Measurements from ENCODE around the gene HILPDA.
A peak's percentile ranks its signal among the peaks of the same experiment; 100 is the strongest.

Gene HILPDA

DNA sequence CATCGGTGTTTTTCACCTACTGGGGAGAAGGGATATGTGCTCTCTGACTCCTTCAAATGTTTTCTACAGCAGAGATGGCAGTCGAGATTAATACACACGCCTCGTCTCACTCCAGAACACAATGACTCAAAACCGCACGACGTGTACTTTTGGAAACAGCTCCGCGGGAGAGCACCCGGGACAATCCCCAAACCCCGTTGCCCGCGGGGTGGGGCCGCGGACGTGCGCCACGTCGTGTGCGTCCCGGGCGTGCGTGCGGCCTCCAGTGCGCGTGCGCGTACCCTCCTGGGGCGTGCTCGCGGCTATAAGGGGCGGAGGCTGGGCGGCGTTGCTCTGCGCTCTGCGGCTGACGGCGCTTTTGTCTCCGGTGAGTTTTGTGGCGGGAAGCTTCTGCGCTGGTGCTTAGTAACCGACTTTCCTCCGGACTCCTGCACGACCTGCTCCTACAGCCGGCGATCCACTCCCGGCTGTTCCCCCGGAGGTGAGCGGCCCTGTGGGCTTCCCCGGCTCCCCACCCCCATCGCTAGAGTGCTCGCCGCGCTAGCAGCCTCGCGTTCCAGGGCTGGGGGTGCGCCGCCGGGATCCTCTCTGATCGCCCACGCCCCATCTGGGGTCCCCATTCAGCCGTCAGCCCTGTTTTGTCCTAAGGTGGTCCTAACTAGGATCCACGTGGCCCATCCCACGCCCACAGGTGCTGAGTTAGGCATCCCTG is at the start of gene HILPDA:
Gene HILPDA, plus strand, starts transcription at position 336 of the 712 bp plus-strand sequence. CDS start 1,391 bp downstream, outside the sequence.
- Mint-ChIP-seq H3K27ac (peak within 1 kb of the TSS; percentile 99), H3K4me1 (peaks cover 37 to 75% of the 10 kb centered on the region in 2 donors), H3K27me3 (no peaks in the 10 kb centered on the region), H3K36me3 (peaks cover 17 to 25% of the 10 kb centered on the region in 2 donors), H3K9me3 (no peaks in the 10 kb centered on the region), H3K4me3 (peak within 1 kb of the TSS; percentile 92 to 93)
- DNase-seq (peak; percentile 95), ATAC-seq (replicated peaks) (peak; percentile 85 to 86)

DNA sequence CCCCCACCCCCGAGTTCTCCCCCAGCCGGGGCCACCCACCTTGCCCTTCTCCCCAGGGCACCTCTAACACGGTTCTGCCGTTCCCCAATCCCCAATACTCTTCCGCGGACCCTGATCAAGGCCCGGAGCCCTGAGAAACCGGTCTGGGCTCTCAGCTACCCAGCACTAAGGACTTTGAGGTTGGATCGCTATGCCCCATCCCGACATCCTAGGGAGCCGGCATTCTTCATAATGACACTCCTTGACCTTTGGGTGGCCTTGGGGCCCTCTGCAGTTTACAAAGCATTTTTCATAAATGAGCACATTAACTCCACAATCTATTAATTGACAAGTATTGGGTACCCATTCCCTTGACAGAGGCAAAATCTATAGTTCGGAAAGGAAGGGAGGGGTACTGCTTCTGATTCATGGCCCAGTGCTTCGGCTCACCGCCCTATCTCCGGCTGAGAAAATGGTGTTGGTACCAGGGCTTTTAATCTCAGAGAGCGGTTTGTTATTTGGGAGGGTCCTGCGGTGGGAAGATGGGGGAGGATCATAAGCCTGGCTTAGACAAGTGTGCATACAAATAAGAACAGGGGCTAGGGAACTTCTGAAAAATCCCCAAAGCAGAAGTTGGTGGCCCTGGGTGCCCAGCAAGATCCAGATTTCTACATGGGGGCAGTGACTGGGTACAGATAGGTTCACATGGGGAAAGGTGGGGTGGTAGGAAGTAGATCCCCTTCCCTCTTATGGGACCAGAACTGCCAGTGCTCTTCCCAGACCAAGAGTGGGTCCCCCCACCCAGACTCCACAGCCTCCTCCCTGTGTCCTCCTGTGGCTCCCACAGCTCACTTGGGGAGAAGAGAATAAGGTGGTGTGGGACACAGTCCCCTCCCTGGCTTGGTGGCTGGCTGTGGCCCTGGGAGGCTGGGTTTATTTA is 49.1 kb upstream of the HILPDA start:
- peak overlapping the region; percentile 93 for H3K27ac Mint-ChIP-seq
- no peak for DNase-seq
- H3K9me3 Mint-ChIP-seq: no peaks in the 10 kb centered on the region
- peaks cover 5 to 10% of the 10 kb centered on the region in 2 donors for H3K36me3 Mint-ChIP-seq
- no peaks in the 10 kb centered on the region for H3K27me3 Mint-ChIP-seq
- peaks cover 39 to 49% of the 10 kb centered on the region in 2 donors for H3K4me1 Mint-ChIP-seq
- no peak for ATAC-seq (replicated peaks)
- H3K4me3 Mint-ChIP-seq: peak overlapping the region; percentile 86 to 91

- H3K4me1 Mint-ChIP-seq: peaks cover 39 to 49% of the 10 kb centered on the region in 2 donors
- H3K9me3 Mint-ChIP-seq: no peaks in the 10 kb centered on the region
- peaks cover 5 to 9% of the 10 kb centered on the region in 2 donors for H3K36me3 Mint-ChIP-seq
- H3K27ac Mint-ChIP-seq: no peak overlapping the region
- DNase-seq: no peak
- H3K4me3 Mint-ChIP-seq: peak overlapping the region in 1 of 2 donors; percentile 91
- ATAC-seq (replicated peaks): no peak
- H3K27me3 Mint-ChIP-seq: peaks cover 0 to 2% of the 10 kb centered on the region in 2 donors
These were observed 48.5 kb upstream of the HILPDA start for GRCh38 chr7:128407233-128407589.

GRCh38 chr7:128407751-128408708 is 47.6 kb upstream of the HILPDA start:
- Mint-ChIP-seq H3K9me3 (no peaks in the 10 kb centered on the region), H3K4me1 (peaks cover 39 to 49% of the 10 kb centered on the region in 2 donors), H3K4me3 (peak overlapping the region in 1 of 2 donors; percentile 1), H3K27me3 (peaks cover 0 to 3% of the 10 kb centered on the region in 2 donors), H3K36me3 (peaks cover 5% of the 10 kb centered on the region in 2 donors), H3K27ac (no peak overlapping the region)
- DNase-seq (no peak), ATAC-seq (replicated peaks) (no peak)

GRCh38 chr7:128408709-128409595 is 46.7 kb upstream of the HILPDA start:
- Mint-ChIP-seq H3K4me1 (peaks cover 35 to 42% of the 10 kb centered on the region in 2 donors), H3K36me3 (peaks cover 0 to 1% of the 10 kb centered on the region in 2 donors), H3K27me3 (peaks cover 0 to 3% of the 10 kb centered on the region in 2 donors), H3K27ac (peak overlapping the region; percentile 47), H3K4me3 (peak overlapping the region; percentile 88 to 90), H3K9me3 (no peaks in the 10 kb centered on the region)
- DNase-seq (no peak), ATAC-seq (replicated peaks) (no peak)

DNA sequence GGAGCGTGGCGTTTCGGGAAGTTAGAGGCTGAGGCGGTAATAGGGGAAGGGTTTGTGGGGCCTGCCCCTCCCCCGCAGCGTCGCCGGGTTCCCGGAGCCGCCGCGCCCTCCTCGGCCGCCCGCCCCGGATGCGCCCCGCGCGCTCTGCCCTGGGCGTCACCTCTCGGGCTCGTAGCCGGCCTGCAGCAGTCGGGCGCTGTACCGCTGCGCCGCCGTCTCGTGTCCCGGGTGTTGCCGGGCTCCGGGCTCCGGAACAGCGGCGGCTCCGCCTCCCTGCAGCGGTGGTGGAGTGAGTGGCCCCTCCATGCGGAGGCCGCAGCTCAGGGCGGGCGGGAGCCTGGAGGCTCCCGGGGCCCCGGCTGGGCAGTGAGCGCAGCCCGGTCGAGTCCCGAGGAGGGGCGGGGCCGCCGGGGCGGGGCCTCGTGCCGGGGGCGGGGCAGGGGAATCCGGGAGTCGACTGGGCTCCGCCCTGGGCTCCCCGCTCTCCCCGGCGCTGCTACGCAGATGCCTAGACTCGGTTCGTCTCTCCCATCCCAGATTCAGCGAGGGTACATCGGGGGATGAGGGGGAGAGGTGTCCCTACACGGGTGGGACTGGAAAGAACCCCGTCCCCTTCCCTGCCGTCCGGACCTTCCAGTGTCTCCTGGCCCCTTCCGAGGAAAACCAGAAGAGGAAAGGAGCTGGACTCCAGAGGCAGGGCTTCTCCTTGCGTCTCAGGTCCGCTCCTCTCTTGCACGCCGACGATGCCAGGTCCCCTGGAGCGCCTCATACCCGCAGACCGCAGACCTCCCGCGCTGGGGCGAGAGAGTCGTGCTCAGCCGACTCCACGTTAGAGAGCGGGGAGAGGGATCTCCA is 45.9 kb upstream of the HILPDA start, which contains the start of gene IMPDH1:
Gene IMPDH1, minus strand, starts transcription at position 387 of the 855 bp plus-strand sequence. Its CDS starts 81 bp downstream, at position 306.
- no peaks in the 10 kb centered on the region for H3K9me3 Mint-ChIP-seq
- ATAC-seq (replicated peaks): peak; percentile 81 to 82
- peak within 1 kb of the TSS; percentile 88 to 90 for H3K4me3 Mint-ChIP-seq
- H3K4me1 Mint-ChIP-seq: peaks cover 30 to 33% of the 10 kb centered on the region in 2 donors
- DNase-seq: peak; percentile 67
- H3K27me3 Mint-ChIP-seq: peaks cover 0 to 3% of the 10 kb centered on the region in 2 donors
- peaks cover 0 to 1% of the 10 kb centered on the region in 2 donors for H3K36me3 Mint-ChIP-seq
- peak within 1 kb of the TSS; percentile 80 for H3K27ac Mint-ChIP-seq

DNA sequence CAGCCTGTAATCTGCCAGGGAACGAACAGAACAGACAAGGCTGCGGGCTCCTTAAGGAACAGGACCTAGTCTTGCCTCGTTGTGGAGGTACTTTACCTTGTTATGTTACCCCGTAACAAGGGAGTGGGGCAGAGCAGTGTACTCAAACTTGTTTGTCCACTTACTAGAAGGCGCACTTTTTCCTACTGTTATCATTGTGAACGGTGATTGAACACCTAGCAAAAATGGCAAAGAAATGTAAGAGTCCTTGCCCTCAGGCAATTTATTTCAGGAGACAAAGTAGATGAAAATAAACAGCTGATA is 45.3 kb upstream of the HILPDA start:
- H3K27me3 Mint-ChIP-seq: peaks cover 0 to 3% of the 10 kb centered on the region in 2 donors
- peaks cover 28 to 29% of the 10 kb centered on the region in 2 donors for H3K4me1 Mint-ChIP-seq
- peak overlapping the region; percentile 80 for H3K27ac Mint-ChIP-seq
- no peaks in the 10 kb centered on the region for H3K9me3 Mint-ChIP-seq
- DNase-seq (no peak), ATAC-seq (replicated peaks) (no peak)
- H3K4me3 Mint-ChIP-seq: peak overlapping the region; percentile 88 to 90
- H3K36me3 Mint-ChIP-seq: peaks cover 0 to 1% of the 10 kb centered on the region in 2 donors

DNA sequence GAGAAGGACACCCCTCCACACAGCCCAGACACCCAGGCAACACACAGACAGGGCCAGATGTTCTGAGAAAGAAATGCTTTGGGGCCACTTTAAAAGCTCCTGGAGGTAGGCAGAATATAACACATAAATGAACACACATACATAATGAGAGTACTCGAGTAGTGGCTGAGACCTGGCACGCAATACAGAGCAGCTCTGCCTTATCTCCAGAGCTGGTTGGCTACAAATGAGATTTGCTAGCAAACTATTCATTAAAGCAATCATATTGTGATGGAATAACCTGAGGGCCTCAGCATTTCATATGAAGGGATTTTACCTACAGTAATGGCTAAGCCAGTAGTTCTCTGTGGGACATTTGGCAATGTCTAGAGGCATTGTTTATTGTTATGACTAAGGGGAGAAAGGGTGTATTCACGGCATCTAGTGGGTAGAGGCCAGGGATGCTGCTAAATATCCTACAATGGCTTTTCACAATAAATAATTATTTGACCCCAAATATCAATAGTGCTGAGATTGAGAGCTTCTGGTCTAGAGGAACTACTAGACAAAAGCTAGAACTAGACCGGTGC is 40.4 kb upstream of the HILPDA start:
- ATAC-seq (replicated peaks): no peak
- no peak for DNase-seq
- no peaks in the 10 kb centered on the region for H3K9me3 Mint-ChIP-seq
- H3K4me3 Mint-ChIP-seq: no peak overlapping the region
- no peak overlapping the region for H3K27ac Mint-ChIP-seq
- H3K27me3 Mint-ChIP-seq: peaks cover 3 to 6% of the 10 kb centered on the region in 2 donors
- no peaks in the 10 kb centered on the region for H3K36me3 Mint-ChIP-seq
- H3K4me1 Mint-ChIP-seq: peaks cover 0 to 2% of the 10 kb centered on the region in 2 donors

DNA sequence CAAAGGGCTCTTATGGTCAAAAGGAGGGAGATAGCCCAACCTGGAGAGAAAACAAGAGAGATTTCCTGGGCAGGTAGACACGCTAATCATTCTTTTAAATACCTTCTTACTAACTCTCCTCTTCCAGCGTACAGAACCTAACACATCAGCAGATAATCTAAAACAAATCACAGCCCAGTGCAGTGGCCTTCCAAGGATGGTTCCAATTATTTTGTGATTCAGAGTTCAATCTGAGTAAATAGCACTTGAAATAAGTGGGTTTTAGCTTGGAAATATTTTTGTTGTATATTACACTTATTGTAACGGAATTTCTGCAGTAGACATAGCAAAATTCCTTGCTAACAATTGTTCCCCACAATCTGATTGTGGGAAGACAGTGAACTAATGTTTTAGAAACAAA is 38.6 kb upstream of the HILPDA start:
- Mint-ChIP-seq H3K9me3 (no peaks in the 10 kb centered on the region), H3K4me3 (no peak overlapping the region), H3K4me1 (peaks cover 0 to 1% of the 10 kb centered on the region in 2 donors), H3K27ac (no peak overlapping the region), H3K36me3 (no peaks in the 10 kb centered on the region), H3K27me3 (peaks cover 2 to 6% of the 10 kb centered on the region in 2 donors)
- ATAC-seq (replicated peaks) (no peak), DNase-seq (no peak)

DNA sequence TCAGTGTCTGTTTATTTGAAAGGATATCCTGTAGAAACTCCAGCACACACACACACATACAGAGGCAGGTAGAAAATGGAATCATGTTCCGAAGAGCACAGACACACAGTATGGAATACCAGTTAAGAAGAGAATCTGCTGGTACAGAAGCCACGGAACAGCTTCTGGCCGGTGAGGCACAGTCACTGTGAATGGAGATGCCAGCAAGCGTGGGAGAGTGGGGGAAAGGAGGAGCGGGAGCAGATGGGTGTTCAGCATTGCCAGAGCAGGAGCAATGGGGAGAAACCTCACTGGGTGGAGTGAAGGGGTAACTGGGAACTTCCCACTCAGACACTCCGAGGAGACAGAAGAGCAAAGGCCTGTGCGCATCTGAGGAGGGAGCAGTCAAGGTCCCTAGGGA is 36.4 kb upstream of the HILPDA start:
- DNase-seq (no peak), ATAC-seq (replicated peaks) (no peak)
- no peak overlapping the region for H3K27ac Mint-ChIP-seq
- H3K9me3 Mint-ChIP-seq: no peaks in the 10 kb centered on the region
- peaks cover 0 to 2% of the 10 kb centered on the region in 2 donors for H3K4me1 Mint-ChIP-seq
- no peak overlapping the region for H3K4me3 Mint-ChIP-seq
- no peaks in the 10 kb centered on the region for H3K36me3 Mint-ChIP-seq
- H3K27me3 Mint-ChIP-seq: peaks cover 0 to 6% of the 10 kb centered on the region in 2 donors

GRCh38 chr7:128420773-128421172 is 34.9 kb upstream of the HILPDA start:
- Mint-ChIP-seq H3K4me3 (no peak overlapping the region), H3K27ac (no peak overlapping the region)

DNA sequence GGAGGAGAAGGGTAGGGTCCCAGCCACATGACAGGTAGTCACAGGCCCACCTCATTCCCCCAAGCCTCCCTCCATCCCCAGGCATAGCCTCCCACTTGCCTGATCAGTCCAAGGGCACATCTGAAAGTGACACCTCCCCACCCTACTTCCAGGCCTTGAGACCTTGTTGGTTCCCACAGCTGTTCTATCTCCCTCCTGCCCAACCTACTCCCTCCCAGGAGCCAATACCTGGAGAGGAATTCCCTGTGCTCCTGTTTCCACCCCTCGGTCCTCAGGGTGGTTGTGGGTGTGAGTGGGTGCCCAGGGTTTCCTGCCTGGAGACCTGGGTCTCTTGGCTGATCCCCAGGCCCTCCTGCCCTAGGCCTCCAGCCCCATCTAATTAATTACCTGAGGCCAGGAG is 34.3 kb upstream of the HILPDA start:
- no peak overlapping the region for H3K4me3 Mint-ChIP-seq
- DNase-seq (no peak), ATAC-seq (replicated peaks) (no peak)
- H3K27ac Mint-ChIP-seq: no peak overlapping the region
- no peaks in the 10 kb centered on the region for H3K9me3 Mint-ChIP-seq
- no peaks in the 10 kb centered on the region for H3K36me3 Mint-ChIP-seq
- peaks cover 0 to 6% of the 10 kb centered on the region in 2 donors for H3K27me3 Mint-ChIP-seq
- peaks cover 0 to 2% of the 10 kb centered on the region in 2 donors for H3K4me1 Mint-ChIP-seq

More at GRCh38 chr7:128420773-128421172, 34.9 kb upstream of the HILPDA start:
- DNase-seq (no peak), ATAC-seq (replicated peaks) (no peak)
- H3K9me3 Mint-ChIP-seq: no peaks in the 10 kb centered on the region
- no peaks in the 10 kb centered on the region for H3K36me3 Mint-ChIP-seq
- H3K4me1 Mint-ChIP-seq: peaks cover 0 to 2% of the 10 kb centered on the region in 2 donors
- H3K27me3 Mint-ChIP-seq: peaks cover 0 to 6% of the 10 kb centered on the region in 2 donors
